ENCODE data around the gene NDST3.

Gene NDST3

DNA sequence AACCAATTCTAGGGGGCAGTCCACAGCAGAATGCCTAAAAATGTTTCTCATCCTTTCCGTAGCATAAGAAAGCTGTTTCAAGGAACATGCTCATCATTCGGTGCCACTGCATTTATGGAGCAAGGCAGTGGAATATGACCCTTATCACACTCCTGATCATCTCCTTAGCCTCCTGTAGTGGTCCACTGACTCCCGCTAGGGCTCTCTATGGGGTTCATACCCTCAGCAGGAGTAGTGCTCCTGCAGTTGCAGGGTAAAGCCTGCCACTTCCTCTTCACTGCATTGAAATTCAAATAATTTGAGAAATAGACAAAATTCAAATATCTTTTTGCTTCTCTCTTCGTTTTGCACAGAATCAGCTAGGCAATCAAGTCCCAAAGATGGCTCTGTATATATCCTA lies 107.0 kb downstream of the NDST3 start:
- TF ChIP-seq TAF1 (IDR thresholded peaks at IDR 0.05; ENCODE audit: borderline replicate concordance, low read depth, low read length) (no peak), POLR2A (IDR thresholded peaks at IDR 0.05; ENCODE audit: low read depth, low read length) (no peak), POLR2AphosphoS5 (IDR thresholded peaks at IDR 0.05; ENCODE audit: low read depth, low read length) (no peak)

DNA sequence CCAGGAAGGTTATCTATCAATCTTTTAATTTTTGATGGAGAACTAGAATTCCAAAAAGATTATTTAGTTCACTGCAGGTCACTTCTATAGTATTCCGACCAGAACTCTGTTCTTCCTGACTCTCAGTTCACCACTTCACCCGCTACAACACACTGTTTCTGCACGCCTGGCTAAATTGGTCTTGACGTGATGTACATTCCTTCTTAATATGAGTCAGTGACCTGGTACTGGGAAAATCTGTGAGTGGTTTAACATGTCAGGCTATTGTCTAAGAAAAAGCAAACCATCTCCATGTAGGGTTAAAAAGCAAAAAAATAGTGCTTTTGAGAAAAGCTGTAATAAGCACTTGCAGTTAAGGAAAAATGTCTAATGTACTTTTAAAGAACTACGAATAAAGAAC lies 120.4 kb downstream of the NDST3 start:
- TF ChIP-seq POLR2AphosphoS5 (IDR thresholded peaks at IDR 0.05; ENCODE audit: low read depth, low read length) (no peak), POLR2A (IDR thresholded peaks at IDR 0.05; ENCODE audit: low read depth, low read length) (no peak), TAF1 (IDR thresholded peaks at IDR 0.05; ENCODE audit: borderline replicate concordance, low read depth, low read length) (no peak)
- FAIRE-seq (no peak), DNase-seq (ENCODE audit: insufficient read length) (no peak)

More for the DNA sequence above, 107.0 kb downstream of the NDST3 start:
- DNase-seq (ENCODE audit: insufficient read length) = no peak
- FAIRE-seq = no peak

GRCh38 chr4:118155516-118155915 lies 121.2 kb downstream of the NDST3 start:
- no peak for TF ChIP-seq POLR2AphosphoS5 (IDR thresholded peaks at IDR 0.05; ENCODE audit: low read depth, low read length)
- no peak for TF ChIP-seq TAF1 (IDR thresholded peaks at IDR 0.05; ENCODE audit: borderline replicate concordance, low read depth, low read length)
- TF ChIP-seq POLR2A (IDR thresholded peaks at IDR 0.05; ENCODE audit: low read depth, low read length) = no peak
- no peak for FAIRE-seq
- DNase-seq (ENCODE audit: insufficient read length) = no peak

GRCh38 chr4:118158763-118159375 lies 124.6 kb downstream of the NDST3 start:
- no peak for FAIRE-seq
- no peak for TF ChIP-seq TAF1 (IDR thresholded peaks at IDR 0.05; ENCODE audit: borderline replicate concordance, low read depth, low read length)
- no peak for TF ChIP-seq POLR2A (IDR thresholded peaks at IDR 0.05; ENCODE audit: low read depth, low read length)
- TF ChIP-seq POLR2AphosphoS5 (IDR thresholded peaks at IDR 0.05; ENCODE audit: low read depth, low read length) = no peak
- no peak for DNase-seq (ENCODE audit: insufficient read length)

DNA sequence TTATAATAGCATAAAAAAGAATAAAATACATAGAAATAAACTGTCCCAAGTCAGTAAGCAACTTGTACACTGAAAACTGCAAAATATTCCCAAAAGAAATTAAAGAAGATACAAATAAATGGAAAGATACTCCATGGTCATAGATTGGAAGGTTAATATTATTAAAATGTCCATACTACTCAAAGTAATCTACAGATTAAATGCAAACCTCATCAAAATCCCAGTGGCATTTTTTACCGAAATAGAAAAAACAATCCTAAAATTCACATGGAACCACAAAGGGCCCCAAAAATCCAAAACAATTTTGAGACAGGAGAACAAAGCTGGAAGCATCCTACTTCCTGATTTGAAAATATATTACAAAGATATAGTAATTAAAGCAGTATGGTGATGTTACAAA lies 133.0 kb downstream of the NDST3 start:
- FAIRE-seq = no peak
- TF ChIP-seq TAF1 (IDR thresholded peaks at IDR 0.05; ENCODE audit: borderline replicate concordance, low read depth, low read length) (no peak), POLR2A (IDR thresholded peaks at IDR 0.05; ENCODE audit: low read depth, low read length) (no peak), POLR2AphosphoS5 (IDR thresholded peaks at IDR 0.05; ENCODE audit: low read depth, low read length) (no peak)
- no peak for DNase-seq (ENCODE audit: insufficient read length)

GRCh38 chr4:118171381-118171780 lies 137.1 kb downstream of the NDST3 start:
- DNase-seq (ENCODE audit: insufficient read length) (no peak), FAIRE-seq (no peak)
- TF ChIP-seq POLR2A (IDR thresholded peaks at IDR 0.05; ENCODE audit: low read depth, low read length) (no peak), TAF1 (IDR thresholded peaks at IDR 0.05; ENCODE audit: borderline replicate concordance, low read depth, low read length) (no peak), POLR2AphosphoS5 (IDR thresholded peaks at IDR 0.05; ENCODE audit: low read depth, low read length) (no peak)

DNA sequence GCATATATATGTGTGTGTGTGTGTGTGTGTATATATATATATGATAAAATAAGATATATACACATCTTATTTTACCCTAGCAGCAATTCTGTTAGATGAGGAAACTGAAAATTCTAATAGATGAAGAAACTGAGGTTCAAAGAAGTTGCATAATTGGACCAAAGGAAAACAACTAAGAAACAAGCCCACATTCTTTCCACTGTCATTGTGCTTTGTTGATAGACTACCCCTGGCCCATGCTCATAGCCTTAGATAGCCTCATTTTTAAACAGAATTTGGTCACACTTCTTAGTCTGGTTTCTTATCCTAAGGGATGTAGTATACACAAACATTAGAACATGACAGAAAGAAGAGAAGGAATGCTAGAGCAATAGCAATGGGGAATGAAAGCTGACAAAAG lies 138.8 kb downstream of the NDST3 start:
- TF ChIP-seq POLR2A (IDR thresholded peaks at IDR 0.05; ENCODE audit: low read depth, low read length) (no peak), POLR2AphosphoS5 (IDR thresholded peaks at IDR 0.05; ENCODE audit: low read depth, low read length) (no peak), TAF1 (IDR thresholded peaks at IDR 0.05; ENCODE audit: borderline replicate concordance, low read depth, low read length) (no peak)
- no peak for DNase-seq (ENCODE audit: insufficient read length)
- no peak for FAIRE-seq

DNA sequence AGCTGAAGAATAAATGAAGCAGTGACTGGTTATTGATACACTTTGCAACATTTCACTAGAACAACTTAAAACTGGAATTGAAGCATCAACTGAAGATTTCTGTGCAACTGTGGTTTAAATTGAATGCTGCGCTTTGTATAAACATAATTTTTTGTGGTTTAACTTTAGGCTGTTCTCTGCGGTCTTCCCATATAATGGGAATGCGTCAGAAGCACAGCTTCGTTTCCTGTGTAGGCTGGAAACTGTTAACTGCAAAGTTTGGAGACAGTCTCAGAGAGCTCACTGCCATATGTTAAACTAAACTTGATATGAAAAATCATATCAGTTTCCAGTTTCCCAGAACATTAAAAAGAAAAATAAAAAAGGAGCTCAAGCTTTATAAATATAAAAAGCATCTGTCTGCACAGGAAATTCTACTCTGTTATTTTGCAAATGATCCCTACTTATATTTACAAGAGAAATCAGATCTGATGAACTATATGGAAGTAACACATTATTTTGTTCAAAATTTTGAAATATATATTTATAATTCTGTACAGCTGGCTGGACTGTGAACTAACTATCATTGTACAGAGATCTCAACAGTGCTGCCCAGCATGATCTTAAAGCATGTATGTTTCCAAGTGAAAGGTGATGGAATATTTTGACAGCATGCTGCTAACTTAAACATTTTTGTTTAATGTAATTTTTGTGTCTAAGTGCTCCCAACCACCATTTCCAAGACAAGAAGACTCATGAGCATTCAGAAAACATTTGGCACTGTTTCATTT lies 139.9 kb downstream of the NDST3 start:
- no peak for TF ChIP-seq POLR2AphosphoS5 (IDR thresholded peaks at IDR 0.05; ENCODE audit: low read depth, low read length)
- TF ChIP-seq TAF1 (IDR thresholded peaks at IDR 0.05; ENCODE audit: borderline replicate concordance, low read depth, low read length) = no peak
- FAIRE-seq (no peak), DNase-seq (ENCODE audit: insufficient read length) (no peak)

- DNase-seq (ENCODE audit: insufficient read length) = no peak
- TF ChIP-seq POLR2A (IDR thresholded peaks at IDR 0.05; ENCODE audit: low read depth, low read length) (no peak), TAF1 (IDR thresholded peaks at IDR 0.05; ENCODE audit: borderline replicate concordance, low read depth, low read length) (no peak), POLR2AphosphoS5 (IDR thresholded peaks at IDR 0.05; ENCODE audit: low read depth, low read length) (no peak)
- no peak for FAIRE-seq
Measured at GRCh38 chr4:118175506-118175905, 141.2 kb downstream of the NDST3 start.

GRCh38 chr4:118177126-118177525 lies 142.8 kb downstream of the NDST3 start:
- TF ChIP-seq TAF1 (IDR thresholded peaks at IDR 0.05; ENCODE audit: borderline replicate concordance, low read depth, low read length) = no peak
- no peak for TF ChIP-seq POLR2A (IDR thresholded peaks at IDR 0.05; ENCODE audit: low read depth, low read length)
- no peak for TF ChIP-seq POLR2AphosphoS5 (IDR thresholded peaks at IDR 0.05; ENCODE audit: low read depth, low read length)
- DNase-seq (ENCODE audit: insufficient read length) = no peak
- no peak for FAIRE-seq

DNA sequence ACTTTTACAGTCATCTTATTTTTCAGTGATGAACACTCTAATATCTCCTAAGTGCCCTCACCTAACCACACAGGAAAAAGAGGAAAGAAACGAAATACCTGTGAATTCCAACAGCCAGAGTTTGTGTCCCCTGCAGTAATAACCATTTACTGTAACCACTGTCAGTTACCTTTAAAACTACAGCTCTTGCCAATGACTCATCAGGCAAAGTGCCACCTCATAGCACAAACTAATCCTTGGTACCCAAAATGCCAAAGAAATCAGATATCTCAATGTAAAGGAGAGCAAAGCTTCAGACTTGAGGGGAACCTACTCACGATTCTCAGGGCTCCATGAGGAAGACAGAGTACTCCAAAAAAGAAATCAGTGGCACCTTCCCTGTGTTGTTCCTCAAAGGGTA lies 146.5 kb downstream of the NDST3 start:
- DNase-seq (ENCODE audit: insufficient read length) = no peak
- FAIRE-seq = no peak
- TF ChIP-seq POLR2AphosphoS5 (IDR thresholded peaks at IDR 0.05; ENCODE audit: low read depth, low read length) (no peak), TAF1 (IDR thresholded peaks at IDR 0.05; ENCODE audit: borderline replicate concordance, low read depth, low read length) (no peak), POLR2A (IDR thresholded peaks at IDR 0.05; ENCODE audit: low read depth, low read length) (no peak)

GRCh38 chr4:118190903-118191302 lies 156.6 kb downstream of the NDST3 start:
- TF ChIP-seq POLR2AphosphoS5 (IDR thresholded peaks at IDR 0.05; ENCODE audit: low read depth, low read length) (no peak), POLR2A (IDR thresholded peaks at IDR 0.05; ENCODE audit: low read depth, low read length) (no peak), TAF1 (IDR thresholded peaks at IDR 0.05; ENCODE audit: borderline replicate concordance, low read depth, low read length) (no peak)
- DNase-seq (ENCODE audit: insufficient read length) (no peak), FAIRE-seq (no peak)

All from GM12892 (cell line).